Stimulated activated CD4-positive, alpha-beta T cell treated with anti-CD3 and anti-CD28 coated beads, Interleukin-12 subunit alpha, Interleukin-12 subunit beta, amount 100 ng/mL, for 48 hours (primary cell): Measurements from ENCODE around the gene KLHL36.
"Not testable (repeated sequence)": the region's sequence is repeated elsewhere in the genome, so short reads cannot be mapped to it uniquely, and the experiment has no call there.

ENCODE experiments used
- DNase-seq, 3 donors: peaks; one replicate each; pipeline ENCODE4 v3.0.0-alpha.2; 2020; ENCODE audit warnings: low read depth in 2 of 3, low spot score in 1 of 3

KLHL36 gene

GRCh38 chr16:84690088-84690819, 41.9 kb downstream of the KLHL36 start:
- DNase-seq, result no peak

GRCh38 chr16:84692451-84693214, 44.3 kb downstream of the KLHL36 start:
- no peak for DNase-seq

GRCh38 chr16:84693869-84694268, 45.6 kb downstream of the KLHL36 start:
- DNase-seq, result not testable (repeated sequence)

GRCh38 chr16:84694980-84695379, 46.7 kb downstream of the KLHL36 start:
- DNase-seq, result no peak

- peak; percentile 5 to 7 (median 7) for DNase-seq
Measured at GRCh38 chr16:84699147-84699711, 50.9 kb downstream of the KLHL36 start.

- DNase-seq, result peak; percentile 59 to 71 (median 63)
Measured at GRCh38 chr16:84699712-84700445, 51.6 kb downstream of the KLHL36 start, which contains the start of gene USP10. TSS of gene USP10 (plus strand) at chr16:84700000. CDS start at chr16:84700091, 91 bp downstream.

GRCh38 chr16:84700446-84701300, 52.4 kb downstream of the KLHL36 start:
- peak in 1 of 3 donors; percentile 12 for DNase-seq

- DNase-seq, result no peak
Measured at GRCh38 chr16:84703681-84704080, 55.4 kb downstream of the KLHL36 start.

GRCh38 chr16:84704253-84704652, 55.9 kb downstream of the KLHL36 start:
- DNase-seq, result no peak

- DNase-seq, result no peak
Measured at GRCh38 chr16:84706856-84707255, 58.5 kb downstream of the KLHL36 start.

GRCh38 chr16:84709609-84710008, 61.3 kb downstream of the KLHL36 start:
- no peak for DNase-seq

GRCh38 chr16:84710686-84711085, 62.4 kb downstream of the KLHL36 start:
- no peak for DNase-seq
